Measurements from ENCODE around the gene PIH1D1.
A peak's percentile ranks its signal among the peaks of the same experiment; 100 is the strongest.

PIH1D1 gene

GRCh38 chr19:49443366-49444099 is 8.1 kb downstream of the PIH1D1 start (continued):
- no peak for TF ChIP-seq ELK4 (IDR thresholded peaks at IDR 0.05; ENCODE audit: borderline replicate concordance, low read depth, low read length)
- TF ChIP-seq ZBTB10 (tag by site-specific recombination; IDR thresholded peaks at IDR 0.05), result peak; percentile 83
- TF ChIP-seq ZNF654 (tag by site-specific recombination; IDR thresholded peaks at IDR 0.05; ENCODE audit: low read depth), result peak; percentile 38
- peak; percentile 7; the same call in 1 of the 2 replicates for TF ChIP-seq ZNF221 (tag by site-specific recombination; IDR thresholded peaks at IDR 0.05; ENCODE audit: borderline replicate concordance)
- no peak for TF ChIP-seq SALL2 (tag by site-specific recombination; IDR thresholded peaks at IDR 0.05; ENCODE audit: borderline replicate concordance)
- TF ChIP-seq ZBTB11 (tag by site-specific recombination; conservative IDR thresholded peaks at IDR 0.05; ENCODE audit: low read depth), result peak; percentile 88
- TF ChIP-seq MZF1 (tag by site-specific recombination; IDR thresholded peaks at IDR 0.05; ENCODE audit: borderline replicate concordance), result 0 out of 2 replicates have a peak, but pooled peaks have one; percentile 22
- peak; percentile 81 for TF ChIP-seq SP7 (tag by site-specific recombination; IDR thresholded peaks at IDR 0.05)
- TF ChIP-seq ATF2 (tag by site-specific recombination; IDR thresholded peaks at IDR 0.05; ENCODE audit: low read depth), result no peak
- peak; percentile 60; the same call in 1 of the 2 replicates for TF ChIP-seq ZNF391 (tag by site-specific recombination; IDR thresholded peaks at IDR 0.05; ENCODE audit: borderline replicate concordance, low read depth)
- no peak for TF ChIP-seq ZNF544 (tag by site-specific recombination; IDR thresholded peaks at IDR 0.05)
- TF ChIP-seq GLI2 (tag by site-specific recombination; IDR thresholded peaks at IDR 0.05; ENCODE audit: borderline replicate concordance, low read depth), result no peak
- no peak for TF ChIP-seq ZSCAN5A (tag by site-specific recombination; IDR thresholded peaks at IDR 0.05)
- no peak; the same call in 1 of the 2 replicates for TF ChIP-seq YY2 (tag by site-specific recombination; IDR thresholded peaks at IDR 0.05)
- no peak for TF ChIP-seq ZNF239 (tag by site-specific recombination; IDR thresholded peaks at IDR 0.05)
- no peak for TF ChIP-seq ZNF132 (tag by site-specific recombination; IDR thresholded peaks at IDR 0.05; ENCODE audit: borderline replicate concordance)
- 0 out of 2 replicates have a peak, but pooled peaks have one; percentile 12 for TF ChIP-seq ZNF280D (tag by site-specific recombination; IDR thresholded peaks at IDR 0.05)
- TF ChIP-seq ZNF747 (tag by site-specific recombination; IDR thresholded peaks at IDR 0.05), result no peak
- TF ChIP-seq ZBTB17 (tag by site-specific recombination; IDR thresholded peaks at IDR 0.05), result peak; percentile 95
- no peak for TF ChIP-seq ZNF510 (tag by site-specific recombination; IDR thresholded peaks at IDR 0.05; ENCODE audit: insufficient replicate concordance)
- TF ChIP-seq KLF1 (tag by site-specific recombination; IDR thresholded peaks at IDR 0.05), result peak; percentile 56
- TF ChIP-seq ZSCAN23 (tag by site-specific recombination; IDR thresholded peaks at IDR 0.05), result 0 out of 2 replicates have a peak, but pooled peaks have one; percentile 22
- TF ChIP-seq ZNF366 (tag by site-specific recombination; conservative IDR thresholded peaks at IDR 0.05), result peak; percentile 98
- TF ChIP-seq SP3 (tag by site-specific recombination; IDR thresholded peaks at IDR 0.05), result peak; percentile 88
- TF ChIP-seq ZNF514 (tag by site-specific recombination; IDR thresholded peaks at IDR 0.05), result no peak
- TF ChIP-seq ZEB2 (tag by site-specific recombination; IDR thresholded peaks at IDR 0.05), result peak; percentile 93
